SK-N-SH treated with all-trans-retinoic acid at 6 μM for 48 hours (cell line): Measurements from ENCODE around the gene TLR7.

Experiments
- ATAC-seq: fragments of 200-7000 bp; cut with Tn5 transposase; 3 replicates; pipeline ENCODE4 v1.9.1; 2020; ENCODE audit warnings: mild to moderate bottlenecking, moderate library complexity
- ARNTL ChIP-seq: fragments of 450-650 bp; formaldehyde crosslinking; IDR thresholded peaks from 2 replicates; pipeline ENCODE4 v1.5.0; 2020; ENCODE audit warnings: low read depth, mild to moderate bottlenecking, moderate library complexity, borderline replicate concordance
- BACH2 ChIP-seq: fragments of 250-450 bp; sonication (Bioruptor Pico); IDR thresholded peaks from 2 replicates; pipeline ENCODE4 v1.9.0; 2021; ENCODE audit warnings: mild to moderate bottlenecking, borderline replicate concordance
- ESRRG ChIP-seq: fragments of 250-450 bp; sonication (Bioruptor Pico); IDR thresholded peaks from 2 replicates; pipeline ENCODE4 v1.6.1; 2021; ENCODE audit warnings: mild to moderate bottlenecking
- GLIS3 ChIP-seq: fragments of 250-450 bp; sonication (Bioruptor Pico); IDR thresholded peaks from 2 replicates; pipeline ENCODE4 v1.5.0; 2020; ENCODE audit warnings: mild to moderate bottlenecking, moderate library complexity
- ISL1 ChIP-seq: fragments of 250-450 bp; sonication (Bioruptor Pico); IDR thresholded peaks from 2 replicates; pipeline ENCODE4 v2.1.2; 2022; ENCODE audit warnings: mild to moderate bottlenecking, moderate library complexity
- OSR1 ChIP-seq: fragments of 250-450 bp; sonication (Bioruptor Pico); IDR thresholded peaks from 2 replicates; pipeline ENCODE4 v1.8.0; 2022; ENCODE audit warnings: moderate library complexity, mild to moderate bottlenecking, inconsistent platforms
- RARB ChIP-seq: fragments of 250-450 bp; sonication (Bioruptor Pico); IDR thresholded peaks from 2 replicates; pipeline ENCODE4 v1.8.0; 2021; ENCODE audit warnings: mild to moderate bottlenecking, moderate library complexity
- SNAI2 ChIP-seq: fragments of 250-450 bp; sonication (Bioruptor Pico); IDR thresholded peaks from 2 replicates; pipeline ENCODE4 v1.5.0; 2020; ENCODE audit warnings: mild to moderate bottlenecking, moderate library complexity
- TCF4 ChIP-seq: fragments of 250-450 bp; sonication (Bioruptor Pico); IDR thresholded peaks from 2 replicates; pipeline ENCODE4 v1.8.0; 2021; ENCODE audit warnings: mild to moderate bottlenecking, moderate library complexity, borderline replicate concordance
- TOX ChIP-seq: fragments of 250-450 bp; sonication (Bioruptor Pico); IDR thresholded peaks from 2 replicates; pipeline ENCODE4 v1.8.0; 2021; ENCODE audit warnings: mild to moderate bottlenecking, moderate library complexity, borderline replicate concordance
- ZC3H10 ChIP-seq: fragments of 250-450 bp; sonication (Bioruptor Pico); IDR thresholded peaks from 2 replicates; pipeline ENCODE4 v1.5.1; 2021; ENCODE audit warnings: mild to moderate bottlenecking, moderate library complexity
- ZNF565 ChIP-seq: fragments of 450-650 bp; formaldehyde crosslinking; conservative IDR thresholded peaks from 2 replicates; pipeline ENCODE4 v1.5.0; 2020; ENCODE audit warnings: low read depth, mild to moderate bottlenecking, moderate library complexity
- ZNF8 ChIP-seq: fragments of 450-650 bp; formaldehyde crosslinking; IDR thresholded peaks from 2 replicates; pipeline ENCODE4 v1.5.0; 2020; ENCODE audit warnings: mild to moderate bottlenecking, moderate library complexity
- TF ChIP-seq, protein P1 (sequence below): fragments of 250-450 bp; sonication (Bioruptor Pico); IDR thresholded peaks from 2 replicates; pipeline ENCODE4 v1.5.1; 2021; ENCODE audit warnings: mild to moderate bottlenecking, moderate library complexity
- TF ChIP-seq, protein P2 (sequence below): fragments of 250-450 bp; sonication (Bioruptor Pico); IDR thresholded peaks from 2 replicates; pipeline ENCODE4 v1.5.1; 2020; ENCODE audit warnings: low read depth, mild to moderate bottlenecking, moderate library complexity
- TF ChIP-seq, protein P3 (sequence below): fragments of 250-450 bp; sonication (Bioruptor Pico); IDR thresholded peaks from 2 replicates; pipeline ENCODE4 v1.8.0; 2021; ENCODE audit warnings: low read depth, mild to moderate bottlenecking, moderate library complexity, borderline replicate concordance
- TF ChIP-seq, protein P4 (sequence below): fragments of 250-450 bp; sonication (Bioruptor Pico); IDR thresholded peaks from 2 replicates; pipeline ENCODE4 v1.5.0; 2020; ENCODE audit warnings: mild to moderate bottlenecking, moderate library complexity
- TF ChIP-seq, protein P5 (sequence below): fragments of 250-450 bp; sonication (Bioruptor Pico); IDR thresholded peaks from 2 replicates; pipeline ENCODE4 v1.8.0; 2020; ENCODE audit warnings: mild to moderate bottlenecking, moderate library complexity, borderline replicate concordance

Gene TLR7

DNA sequence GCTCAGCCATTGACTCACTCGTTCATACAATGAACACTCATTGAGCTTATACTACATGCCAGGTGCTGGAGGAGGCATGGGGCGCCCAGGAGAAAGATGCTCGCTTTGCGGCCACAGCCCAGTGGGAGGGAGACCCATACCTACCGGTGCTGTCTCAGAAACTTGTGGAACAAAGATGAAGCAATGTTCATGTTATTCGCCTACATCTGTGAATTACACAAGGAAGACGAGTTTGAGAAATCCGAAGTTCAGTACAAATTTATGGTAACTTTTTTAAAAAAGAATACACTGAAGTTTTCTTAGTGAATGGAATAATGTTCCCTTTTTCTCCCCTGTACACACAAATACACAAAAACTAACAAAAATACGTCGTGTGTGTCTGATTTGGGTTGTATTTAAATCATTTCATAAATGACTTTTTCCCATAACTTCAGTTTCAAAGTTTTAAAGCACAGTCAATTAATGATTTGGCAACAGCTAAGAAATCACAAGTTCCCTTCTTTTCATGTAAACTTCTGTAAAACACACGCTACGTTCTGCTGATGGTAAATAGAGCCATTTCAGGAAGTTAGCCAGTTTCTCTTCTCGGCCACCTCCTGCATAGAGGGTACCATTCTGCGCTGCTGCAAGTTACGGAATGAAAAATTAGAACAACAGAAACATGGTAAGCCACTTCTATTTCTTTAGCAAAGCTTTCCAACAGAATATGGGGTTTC is 39.3 kb downstream of the TLR7 start, which contains the start of gene TLR8:
TLR8 (plus strand) TSS at position 575 of the 716 bp plus-strand sequence; CDS start at position 662, 87 bp downstream.
- ATAC-seq = no peak
- TF ChIP-seq, protein P1, sequence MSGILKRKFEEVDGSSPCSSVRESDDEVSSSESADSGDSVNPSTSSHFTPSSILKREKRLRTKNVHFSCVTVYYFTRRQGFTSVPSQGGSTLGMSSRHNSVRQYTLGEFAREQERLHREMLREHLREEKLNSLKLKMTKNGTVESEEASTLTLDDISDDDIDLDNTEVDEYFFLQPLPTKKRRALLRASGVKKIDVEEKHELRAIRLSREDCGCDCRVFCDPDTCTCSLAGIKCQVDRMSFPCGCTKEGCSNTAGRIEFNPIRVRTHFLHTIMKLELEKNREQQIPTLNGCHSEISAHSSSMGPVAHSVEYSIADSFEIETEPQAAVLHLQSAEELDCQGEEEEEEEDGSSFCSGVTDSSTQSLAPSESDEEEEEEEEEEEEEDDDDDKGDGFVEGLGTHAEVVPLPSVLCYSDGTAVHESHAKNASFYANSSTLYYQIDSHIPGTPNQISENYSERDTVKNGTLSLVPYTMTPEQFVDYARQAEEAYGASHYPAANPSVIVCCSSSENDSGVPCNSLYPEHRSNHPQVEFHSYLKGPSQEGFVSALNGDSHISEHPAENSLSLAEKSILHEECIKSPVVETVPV (CRISPR knock-in tag) = no peak
- TF ChIP-seq ZNF8 (CRISPR knock-in tag) = no peak

DNA sequence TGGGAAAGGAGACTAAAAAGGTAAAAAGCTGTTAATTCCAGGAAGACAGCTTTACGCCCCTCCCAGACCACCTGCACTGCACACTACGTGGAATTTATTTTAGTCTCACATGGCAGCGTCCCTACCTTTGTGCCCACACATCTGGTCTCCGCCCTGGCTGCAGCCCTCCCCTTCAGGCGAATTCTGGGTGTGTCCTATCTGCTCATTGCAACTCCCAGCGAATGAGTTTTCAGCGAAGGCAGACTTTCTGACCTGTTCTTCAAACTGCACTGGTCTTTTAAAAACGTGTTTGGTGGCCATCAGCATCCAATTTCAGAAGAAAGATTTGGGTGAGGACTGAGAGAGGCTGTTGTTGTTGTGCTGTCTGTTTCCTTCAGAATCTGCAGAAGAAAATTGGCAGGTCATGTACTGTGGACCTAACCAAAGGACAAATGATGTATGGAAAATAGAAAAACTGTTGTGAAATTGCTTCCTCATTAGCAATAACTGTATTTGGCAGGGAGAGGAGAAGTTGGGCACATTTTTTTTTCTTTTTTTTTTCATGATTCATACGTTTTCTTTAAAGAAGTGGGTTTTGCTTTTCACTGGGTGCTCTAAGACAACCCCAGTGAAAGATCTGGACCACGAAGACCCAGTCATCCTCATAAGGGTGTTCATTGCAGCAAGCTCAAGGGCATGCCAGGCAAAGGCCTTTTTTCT is 43.7 kb downstream of the TLR7 start:
- TF ChIP-seq BACH2 (CRISPR knock-in tag) (no peak), OSR1 (CRISPR knock-in tag) (no peak), ZC3H10 (CRISPR knock-in tag) (no peak), ZNF8 (CRISPR knock-in tag) (no peak)
- TF ChIP-seq, protein P2, sequence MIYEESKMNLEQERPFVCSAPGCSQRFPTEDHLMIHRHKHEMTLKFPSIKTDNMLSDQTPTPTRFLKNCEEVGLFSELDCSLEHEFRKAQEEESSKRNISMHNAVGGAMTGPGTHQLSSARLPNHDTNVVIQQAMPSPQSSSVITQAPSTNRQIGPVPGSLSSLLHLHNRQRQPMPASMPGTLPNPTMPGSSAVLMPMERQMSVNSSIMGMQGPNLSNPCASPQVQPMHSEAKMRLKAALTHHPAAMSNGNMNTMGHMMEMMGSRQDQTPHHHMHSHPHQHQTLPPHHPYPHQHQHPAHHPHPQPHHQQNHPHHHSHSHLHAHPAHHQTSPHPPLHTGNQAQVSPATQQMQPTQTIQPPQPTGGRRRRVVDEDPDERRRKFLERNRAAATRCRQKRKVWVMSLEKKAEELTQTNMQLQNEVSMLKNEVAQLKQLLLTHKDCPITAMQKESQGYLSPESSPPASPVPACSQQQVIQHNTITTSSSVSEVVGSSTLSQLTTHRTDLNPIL = no peak
- ATAC-seq = no peak

DNA sequence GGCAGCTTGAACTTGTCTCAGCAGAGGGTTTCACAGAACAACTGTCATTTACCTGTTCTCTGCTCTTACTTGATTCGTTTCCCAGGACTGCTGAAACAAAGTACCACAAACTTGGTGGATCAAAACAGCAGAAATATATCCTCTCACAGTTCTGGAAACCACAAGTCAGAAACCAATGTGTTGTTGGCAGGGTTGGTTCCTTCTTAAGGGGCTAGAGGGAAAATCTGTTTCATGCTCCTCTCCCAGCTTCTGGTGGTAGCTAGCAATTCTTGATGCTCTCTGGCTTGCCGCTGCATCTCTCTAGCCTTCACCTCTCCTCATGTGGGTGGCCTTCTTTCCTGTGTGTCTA is 44.2 kb downstream of the TLR7 start:
- ATAC-seq = no peak
- no peak for TF ChIP-seq ESRRG
- TF ChIP-seq, protein P1 (CRISPR knock-in tag) = no peak
- TF ChIP-seq, protein P3, sequence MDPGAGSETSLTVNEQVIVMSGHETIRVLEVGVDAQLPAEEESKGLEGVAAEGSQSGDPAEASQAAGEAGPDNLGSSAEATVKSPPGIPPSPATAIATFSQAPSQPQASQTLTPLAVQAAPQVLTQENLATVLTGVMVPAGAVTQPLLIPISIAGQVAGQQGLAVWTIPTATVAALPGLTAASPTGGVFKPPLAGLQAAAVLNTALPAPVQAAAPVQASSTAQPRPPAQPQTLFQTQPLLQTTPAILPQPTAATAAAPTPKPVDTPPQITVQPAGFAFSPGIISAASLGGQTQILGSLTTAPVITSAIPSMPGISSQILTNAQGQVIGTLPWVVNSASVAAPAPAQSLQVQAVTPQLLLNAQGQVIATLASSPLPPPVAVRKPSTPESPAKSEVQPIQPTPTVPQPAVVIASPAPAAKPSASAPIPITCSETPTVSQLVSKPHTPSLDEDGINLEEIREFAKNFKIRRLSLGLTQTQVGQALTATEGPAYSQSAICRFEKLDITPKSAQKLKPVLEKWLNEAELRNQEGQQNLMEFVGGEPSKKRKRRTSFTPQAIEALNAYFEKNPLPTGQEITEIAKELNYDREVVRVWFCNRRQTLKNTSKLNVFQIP (CRISPR knock-in tag) = no peak

DNA sequence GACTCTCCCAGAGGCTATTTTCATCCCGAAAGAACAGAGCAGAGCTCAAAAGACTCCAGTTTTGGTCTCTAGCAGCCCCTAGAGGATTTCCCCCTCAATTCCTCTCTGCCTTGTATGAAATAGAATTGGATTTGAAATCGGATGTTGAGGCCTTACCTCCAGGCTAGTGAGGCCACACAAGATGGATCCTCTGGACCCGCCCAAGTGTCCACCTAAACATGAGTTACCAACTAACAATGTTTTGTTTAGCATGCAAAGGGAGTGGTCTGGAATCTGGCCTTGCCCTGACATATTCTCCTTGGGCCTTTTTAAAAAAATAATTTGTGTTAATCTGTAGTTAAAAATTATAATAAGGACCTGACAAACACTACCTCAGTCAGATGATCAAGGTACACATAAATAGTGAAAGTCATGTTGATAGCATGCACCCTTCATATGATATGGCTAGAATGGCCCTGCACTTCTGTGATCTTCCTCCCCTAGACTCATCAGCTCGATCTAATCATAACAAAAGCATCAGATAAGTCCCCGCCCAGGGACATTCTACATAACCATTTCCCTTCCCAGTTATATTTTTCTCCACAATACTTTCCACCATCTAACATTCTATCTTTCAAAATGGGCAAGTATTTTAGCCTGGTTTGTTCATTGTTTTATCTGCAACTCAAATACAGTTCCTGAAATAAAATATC is 46.1 kb downstream of the TLR7 start:
- no peak for ATAC-seq
- TF ChIP-seq, protein P4, sequence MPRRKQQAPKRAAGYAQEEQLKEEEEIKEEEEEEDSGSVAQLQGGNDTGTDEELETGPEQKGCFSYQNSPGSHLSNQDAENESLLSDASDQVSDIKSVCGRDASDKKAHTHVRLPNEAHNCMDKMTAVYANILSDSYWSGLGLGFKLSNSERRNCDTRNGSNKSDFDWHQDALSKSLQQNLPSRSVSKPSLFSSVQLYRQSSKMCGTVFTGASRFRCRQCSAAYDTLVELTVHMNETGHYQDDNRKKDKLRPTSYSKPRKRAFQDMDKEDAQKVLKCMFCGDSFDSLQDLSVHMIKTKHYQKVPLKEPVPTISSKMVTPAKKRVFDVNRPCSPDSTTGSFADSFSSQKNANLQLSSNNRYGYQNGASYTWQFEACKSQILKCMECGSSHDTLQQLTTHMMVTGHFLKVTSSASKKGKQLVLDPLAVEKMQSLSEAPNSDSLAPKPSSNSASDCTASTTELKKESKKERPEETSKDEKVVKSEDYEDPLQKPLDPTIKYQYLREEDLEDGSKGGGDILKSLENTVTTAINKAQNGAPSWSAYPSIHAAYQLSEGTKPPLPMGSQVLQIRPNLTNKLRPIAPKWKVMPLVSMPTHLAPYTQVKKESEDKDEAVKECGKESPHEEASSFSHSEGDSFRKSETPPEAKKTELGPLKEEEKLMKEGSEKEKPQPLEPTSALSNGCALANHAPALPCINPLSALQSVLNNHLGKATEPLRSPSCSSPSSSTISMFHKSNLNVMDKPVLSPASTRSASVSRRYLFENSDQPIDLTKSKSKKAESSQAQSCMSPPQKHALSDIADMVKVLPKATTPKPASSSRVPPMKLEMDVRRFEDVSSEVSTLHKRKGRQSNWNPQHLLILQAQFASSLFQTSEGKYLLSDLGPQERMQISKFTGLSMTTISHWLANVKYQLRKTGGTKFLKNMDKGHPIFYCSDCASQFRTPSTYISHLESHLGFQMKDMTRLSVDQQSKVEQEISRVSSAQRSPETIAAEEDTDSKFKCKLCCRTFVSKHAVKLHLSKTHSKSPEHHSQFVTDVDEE (CRISPR knock-in tag) = no peak
- no peak for TF ChIP-seq SNAI2 (CRISPR knock-in tag)
- no peak for TF ChIP-seq ESRRG
- TF ChIP-seq ISL1 = no peak
- TF ChIP-seq ARNTL = no peak
- TF ChIP-seq, protein P1 (CRISPR knock-in tag) = no peak
- no peak for TF ChIP-seq BACH2 (CRISPR knock-in tag)
- TF ChIP-seq TOX (CRISPR knock-in tag) = no peak
- no peak for TF ChIP-seq GLIS3 (CRISPR knock-in tag)
- TF ChIP-seq TCF4 (CRISPR knock-in tag) = no peak
- no peak for TF ChIP-seq ZC3H10 (CRISPR knock-in tag)
- TF ChIP-seq, protein P5, sequence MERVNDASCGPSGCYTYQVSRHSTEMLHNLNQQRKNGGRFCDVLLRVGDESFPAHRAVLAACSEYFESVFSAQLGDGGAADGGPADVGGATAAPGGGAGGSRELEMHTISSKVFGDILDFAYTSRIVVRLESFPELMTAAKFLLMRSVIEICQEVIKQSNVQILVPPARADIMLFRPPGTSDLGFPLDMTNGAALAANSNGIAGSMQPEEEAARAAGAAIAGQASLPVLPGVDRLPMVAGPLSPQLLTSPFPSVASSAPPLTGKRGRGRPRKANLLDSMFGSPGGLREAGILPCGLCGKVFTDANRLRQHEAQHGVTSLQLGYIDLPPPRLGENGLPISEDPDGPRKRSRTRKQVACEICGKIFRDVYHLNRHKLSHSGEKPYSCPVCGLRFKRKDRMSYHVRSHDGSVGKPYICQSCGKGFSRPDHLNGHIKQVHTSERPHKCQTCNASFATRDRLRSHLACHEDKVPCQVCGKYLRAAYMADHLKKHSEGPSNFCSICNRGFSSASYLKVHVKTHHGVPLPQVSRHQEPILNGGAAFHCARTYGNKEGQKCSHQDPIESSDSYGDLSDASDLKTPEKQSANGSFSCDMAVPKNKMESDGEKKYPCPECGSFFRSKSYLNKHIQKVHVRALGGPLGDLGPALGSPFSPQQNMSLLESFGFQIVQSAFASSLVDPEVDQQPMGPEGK = no peak
- no peak for TF ChIP-seq RARB
- TF ChIP-seq ZNF8 (CRISPR knock-in tag) = no peak
- TF ChIP-seq ZNF565 (CRISPR knock-in tag) = no peak
- TF ChIP-seq, protein P3 (CRISPR knock-in tag) = no peak
